ENCODE measurements around the gene ZBTB46. TPM values are rescaled to one million over a fixed set of nuclear protein-coding genes. Genes with fewer than 3 reads are reported as not detected.
A peak's percentile ranks its signal among the peaks of the same experiment; 100 is the strongest.
"Not testable (repeated sequence)": the region's sequence is repeated elsewhere in the genome, so short reads cannot be mapped to it uniquely, and the experiment has no call there.

ZBTB46 gene
- total RNA-seq, 1 donor from 2014 or later, result 52.2 TPM

DNA sequence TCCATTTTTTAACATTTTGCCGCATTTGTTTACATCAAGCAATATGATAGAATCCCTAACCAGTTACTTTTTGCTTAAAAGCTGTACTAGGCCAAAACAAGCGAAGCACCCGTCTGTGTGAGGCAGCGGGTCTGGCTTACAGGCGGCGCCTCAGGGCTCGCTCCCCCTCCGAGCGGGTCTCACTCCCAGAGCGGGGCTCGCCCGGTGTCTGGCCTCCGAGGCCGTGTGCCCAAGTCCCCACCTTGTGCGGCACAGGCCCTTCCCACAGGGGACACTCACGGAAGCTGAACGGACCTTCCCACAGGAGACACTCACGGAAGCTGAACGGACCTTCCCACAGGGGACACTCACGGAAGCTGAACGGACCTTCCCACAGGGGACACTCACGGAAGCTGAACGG lies 23.4 kb downstream of the ZBTB46 start:
- Histone ChIP-seq H3K9ac (ENCODE audit: low read depth in 1 of 3, low read length in 3 of 3) (no peak overlapping the region), H3K4me3 (ENCODE audit: low read length in 3 of 3) (no peak overlapping the region), H3K36me3 (ENCODE audit: control insufficient read depth in 3 of 3, insufficient read depth in 3 of 3, low read length in 3 of 3) (no peaks in the 10 kb centered on the region), H3K9me3 (ENCODE audit: control insufficient read depth in 3 of 3, low read length in 3 of 3) (no peaks in the 10 kb centered on the region), H3K27me3 (ENCODE audit: control insufficient read depth in 3 of 3, insufficient read depth in 3 of 3, low read length in 3 of 3) (no peaks in the 10 kb centered on the region), H3K4me1 (ENCODE audit: control insufficient read depth in 3 of 3, insufficient read depth in 3 of 3, low read length in 3 of 3) (peaks cover 0 to 2% (median 0%) of the 10 kb centered on the region in 3 donors), H3K27ac (ENCODE audit: low read depth, low read length) (no peak overlapping the region)

DNA sequence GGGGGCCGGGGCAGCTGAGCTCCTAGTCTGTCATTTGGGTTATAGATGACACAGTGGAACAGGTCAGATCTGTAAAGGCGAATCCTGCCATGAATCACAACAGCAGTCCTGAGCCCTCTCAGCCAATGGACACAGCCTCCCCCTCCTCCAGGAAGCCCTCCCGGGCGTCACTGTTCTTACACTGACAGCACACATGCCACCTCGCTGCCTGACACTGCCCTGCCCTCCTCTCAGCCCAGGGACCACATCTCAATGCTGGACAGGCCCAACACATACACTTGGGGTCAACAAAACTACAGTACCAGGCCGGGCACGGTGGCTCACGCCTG lies 26.8 kb downstream of the ZBTB46 start:
- H3K9me3 ChIP-seq (ENCODE audit: control insufficient read depth in 3 of 3, low read length in 3 of 3), result no peaks in the 10 kb centered on the region
- H3K4me1 ChIP-seq (ENCODE audit: control insufficient read depth in 3 of 3, insufficient read depth in 3 of 3, low read length in 3 of 3), result no peaks in the 10 kb centered on the region
- H3K36me3 ChIP-seq (ENCODE audit: control insufficient read depth in 3 of 3, insufficient read depth in 3 of 3, low read length in 3 of 3), result no peaks in the 10 kb centered on the region
- H3K27ac ChIP-seq (ENCODE audit: low read depth, low read length), result no peak overlapping the region
- no peak overlapping the region for H3K9ac ChIP-seq (ENCODE audit: low read depth in 1 of 3, low read length in 3 of 3)
- H3K4me3 ChIP-seq (ENCODE audit: low read length in 3 of 3), result no peak overlapping the region
- no peaks in the 10 kb centered on the region for H3K27me3 ChIP-seq (ENCODE audit: control insufficient read depth in 3 of 3, insufficient read depth in 3 of 3, low read length in 3 of 3)

DNA sequence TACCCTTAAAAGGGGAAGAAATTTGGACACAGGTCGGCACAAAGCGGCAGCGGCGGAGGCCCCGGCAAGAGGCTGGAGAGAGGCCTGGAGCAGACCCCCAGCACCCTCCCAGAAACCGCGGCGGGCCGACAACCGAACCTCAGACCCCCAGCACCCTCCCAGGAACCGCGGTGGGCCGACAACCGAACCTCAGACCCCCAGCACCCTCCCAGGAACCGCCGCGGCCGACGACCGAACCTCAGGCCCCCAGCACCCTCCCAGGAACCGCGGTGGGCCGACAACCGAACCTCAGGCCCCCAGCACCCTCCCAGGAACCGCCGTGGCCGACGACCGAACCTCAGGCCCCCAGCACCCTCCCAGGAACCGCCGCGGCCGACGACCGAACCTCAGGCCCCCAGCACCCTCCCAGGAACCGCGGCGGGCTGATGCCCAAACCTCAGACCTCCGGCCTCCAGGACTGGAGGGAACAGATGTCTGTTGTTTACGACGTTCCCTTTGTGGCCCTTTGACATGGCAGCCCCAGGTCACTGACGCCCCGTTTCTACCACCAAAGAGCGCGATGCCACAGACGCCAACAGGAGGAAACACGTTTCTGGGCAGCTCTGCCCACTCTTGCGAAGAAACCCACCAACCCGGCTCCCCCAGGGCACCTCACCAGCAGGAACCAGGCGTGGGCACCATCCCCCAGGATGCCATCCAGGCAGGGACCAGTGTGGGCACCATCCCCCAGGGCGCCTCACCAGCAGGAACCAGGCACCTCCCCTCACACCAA lies 28.4 kb downstream of the ZBTB46 start:
- H3K27ac ChIP-seq (ENCODE audit: low read depth, low read length), result no peak overlapping the region
- no peaks in the 10 kb centered on the region for H3K27me3 ChIP-seq (ENCODE audit: control insufficient read depth in 3 of 3, insufficient read depth in 3 of 3, low read length in 3 of 3)
- H3K9ac ChIP-seq (ENCODE audit: low read depth in 1 of 3, low read length in 3 of 3), result no peak overlapping the region
- no peaks in the 10 kb centered on the region for H3K4me1 ChIP-seq (ENCODE audit: control insufficient read depth in 3 of 3, insufficient read depth in 3 of 3, low read length in 3 of 3)
- H3K36me3 ChIP-seq (ENCODE audit: control insufficient read depth in 3 of 3, insufficient read depth in 3 of 3, low read length in 3 of 3), result no peaks in the 10 kb centered on the region
- no peaks in the 10 kb centered on the region for H3K9me3 ChIP-seq (ENCODE audit: control insufficient read depth in 3 of 3, low read length in 3 of 3)
- H3K4me3 ChIP-seq (ENCODE audit: low read length in 3 of 3), result no peak overlapping the region

DNA sequence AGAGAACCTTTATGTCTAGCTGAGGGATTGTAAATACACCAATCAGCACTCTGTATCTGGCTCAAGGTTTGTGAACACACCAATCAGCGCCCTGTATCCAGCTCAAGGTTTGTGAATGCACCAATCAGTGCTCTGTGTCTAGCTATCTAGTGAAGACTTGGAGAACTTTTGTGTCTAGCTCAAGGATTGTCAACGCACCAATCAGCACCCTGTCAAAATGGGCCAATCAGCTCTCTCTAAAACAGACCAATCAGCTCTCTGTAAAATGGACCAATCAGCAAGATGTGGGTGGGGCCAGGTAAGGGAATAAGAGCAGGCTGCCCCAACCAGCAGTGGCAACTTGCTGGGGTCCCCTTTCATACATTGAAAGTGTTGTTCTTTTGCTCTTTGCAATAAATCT lies 29.9 kb downstream of the ZBTB46 start:
- H3K27ac ChIP-seq (ENCODE audit: low read depth, low read length); H3K4me3 ChIP-seq (ENCODE audit: low read length in 3 of 3); H3K4me1 ChIP-seq (ENCODE audit: control insufficient read depth in 3 of 3, insufficient read depth in 3 of 3, low read length in 3 of 3); H3K27me3 ChIP-seq (ENCODE audit: control insufficient read depth in 3 of 3, insufficient read depth in 3 of 3, low read length in 3 of 3); H3K36me3 ChIP-seq (ENCODE audit: control insufficient read depth in 3 of 3, insufficient read depth in 3 of 3, low read length in 3 of 3); H3K9ac ChIP-seq (ENCODE audit: low read depth in 1 of 3, low read length in 3 of 3); H3K9me3 ChIP-seq (ENCODE audit: control insufficient read depth in 3 of 3, low read length in 3 of 3): not testable (repeated sequence)

DNA sequence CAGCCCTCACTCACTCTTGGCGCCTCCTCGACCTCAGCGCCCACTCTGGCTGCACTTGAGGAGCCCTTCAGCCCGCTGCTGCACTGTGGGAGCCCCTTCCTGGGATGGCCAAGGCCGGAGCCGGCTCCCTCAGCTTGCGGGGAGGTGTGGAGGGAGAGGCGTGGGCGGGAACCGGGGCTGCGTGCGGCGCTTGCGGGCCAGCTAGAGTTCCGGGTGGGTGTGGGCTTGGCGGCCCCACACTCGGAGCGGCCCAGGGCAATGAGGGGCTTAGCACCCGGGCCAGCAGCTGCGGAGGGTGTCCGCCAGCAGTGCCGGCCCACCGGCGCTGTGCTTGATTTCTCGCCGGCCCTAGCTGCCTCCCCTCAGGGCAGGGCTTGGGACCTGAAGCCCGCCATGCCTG lies 30.7 kb downstream of the ZBTB46 start:
- not testable (repeated sequence) for H3K9me3 ChIP-seq (ENCODE audit: control insufficient read depth in 3 of 3, low read length in 3 of 3); H3K27ac ChIP-seq (ENCODE audit: low read depth, low read length); H3K4me3 ChIP-seq (ENCODE audit: low read length in 3 of 3); H3K27me3 ChIP-seq (ENCODE audit: control insufficient read depth in 3 of 3, insufficient read depth in 3 of 3, low read length in 3 of 3); H3K9ac ChIP-seq (ENCODE audit: low read depth in 1 of 3, low read length in 3 of 3); H3K36me3 ChIP-seq (ENCODE audit: control insufficient read depth in 3 of 3, insufficient read depth in 3 of 3, low read length in 3 of 3); H3K4me1 ChIP-seq (ENCODE audit: control insufficient read depth in 3 of 3, insufficient read depth in 3 of 3, low read length in 3 of 3)

DNA sequence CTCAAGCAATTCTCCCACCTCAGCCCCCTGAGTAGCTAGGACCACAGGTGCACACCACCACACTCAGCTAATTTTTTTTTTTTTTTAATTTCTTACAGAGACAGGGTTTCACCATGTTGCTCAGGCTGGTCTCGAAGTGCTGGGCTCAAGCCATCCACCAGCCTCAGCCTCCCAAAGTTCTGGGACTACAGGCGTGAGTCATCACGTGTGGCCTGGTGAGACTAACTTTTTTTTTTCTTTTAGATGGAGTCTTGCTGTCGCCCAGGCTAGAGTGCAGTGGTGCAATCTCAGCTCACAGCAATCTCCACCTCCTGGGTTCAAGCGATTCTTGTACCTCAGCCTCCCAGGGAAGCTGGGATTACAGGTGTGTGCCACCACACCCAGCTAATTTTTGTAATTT lies 31.9 kb downstream of the ZBTB46 start:
- not testable (repeated sequence) for H3K4me1 ChIP-seq (ENCODE audit: control insufficient read depth in 3 of 3, insufficient read depth in 3 of 3, low read length in 3 of 3); H3K9me3 ChIP-seq (ENCODE audit: control insufficient read depth in 3 of 3, low read length in 3 of 3); H3K27ac ChIP-seq (ENCODE audit: low read depth, low read length); H3K36me3 ChIP-seq (ENCODE audit: control insufficient read depth in 3 of 3, insufficient read depth in 3 of 3, low read length in 3 of 3); H3K27me3 ChIP-seq (ENCODE audit: control insufficient read depth in 3 of 3, insufficient read depth in 3 of 3, low read length in 3 of 3); H3K9ac ChIP-seq (ENCODE audit: low read depth in 1 of 3, low read length in 3 of 3); H3K4me3 ChIP-seq (ENCODE audit: low read length in 3 of 3)

DNA sequence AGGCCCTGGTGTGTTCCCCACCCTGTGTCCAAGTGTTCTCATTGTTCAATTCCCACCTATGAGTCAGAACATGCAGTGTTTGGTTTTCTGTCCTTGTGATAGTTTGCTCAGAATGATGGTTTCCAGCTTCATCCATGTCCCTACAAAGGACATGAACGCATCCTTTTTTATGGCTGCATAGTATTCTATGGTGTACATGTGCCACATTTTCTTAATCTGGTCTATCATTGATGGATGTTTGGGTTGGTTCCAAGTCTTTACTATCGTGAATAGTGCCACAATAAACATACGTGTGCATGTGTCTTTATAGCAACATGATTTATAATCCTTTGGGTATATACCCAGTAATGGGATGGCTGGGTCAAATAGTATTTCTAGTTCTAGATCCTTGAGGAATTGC lies 33.9 kb downstream of the ZBTB46 start:
- H3K27ac ChIP-seq (ENCODE audit: low read depth, low read length); H3K27me3 ChIP-seq (ENCODE audit: control insufficient read depth in 3 of 3, insufficient read depth in 3 of 3, low read length in 3 of 3); H3K36me3 ChIP-seq (ENCODE audit: control insufficient read depth in 3 of 3, insufficient read depth in 3 of 3, low read length in 3 of 3); H3K9ac ChIP-seq (ENCODE audit: low read depth in 1 of 3, low read length in 3 of 3); H3K9me3 ChIP-seq (ENCODE audit: control insufficient read depth in 3 of 3, low read length in 3 of 3); H3K4me1 ChIP-seq (ENCODE audit: control insufficient read depth in 3 of 3, insufficient read depth in 3 of 3, low read length in 3 of 3); H3K4me3 ChIP-seq (ENCODE audit: low read length in 3 of 3): not testable (repeated sequence)

DNA sequence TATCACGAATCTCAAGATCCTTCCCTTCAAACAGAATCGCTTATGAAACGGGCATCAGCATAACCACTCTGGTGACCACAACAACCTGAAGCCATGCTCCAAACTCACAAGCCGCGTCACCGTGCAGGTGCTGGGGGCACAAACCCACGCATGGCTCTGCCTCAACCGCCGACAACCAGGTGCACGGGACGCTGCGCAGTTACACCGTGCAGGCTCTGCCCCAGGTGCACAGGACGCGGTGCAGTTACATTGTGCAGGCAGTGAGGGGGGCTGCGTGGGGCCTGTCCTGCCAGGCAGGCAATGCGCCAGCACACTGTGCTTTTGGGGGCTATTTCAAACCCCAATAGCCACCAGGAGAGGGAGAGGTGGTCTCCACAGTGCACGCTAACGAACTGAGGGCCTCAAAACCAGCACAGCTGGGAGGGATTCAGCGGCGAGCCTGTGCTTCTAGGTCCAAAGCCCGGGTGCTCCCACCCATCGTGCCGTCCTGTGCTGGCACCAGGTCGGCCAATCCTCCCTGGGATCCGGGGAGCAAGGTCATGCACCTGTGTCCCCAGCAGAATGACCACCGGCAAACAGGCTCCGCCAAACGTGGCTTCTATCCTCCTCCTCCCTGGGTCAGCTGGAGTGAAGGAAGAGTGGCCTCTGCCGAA lies 35.8 kb downstream of the ZBTB46 start:
- Histone ChIP-seq H3K4me1 (ENCODE audit: control insufficient read depth in 3 of 3, insufficient read depth in 3 of 3, low read length in 3 of 3) (peaks cover 0 to 2% (median 0%) of the 10 kb centered on the region in 3 donors), H3K27ac (ENCODE audit: low read depth, low read length) (no peak overlapping the region), H3K9ac (ENCODE audit: low read depth in 1 of 3, low read length in 3 of 3) (no peak overlapping the region), H3K9me3 (ENCODE audit: control insufficient read depth in 3 of 3, low read length in 3 of 3) (no peaks in the 10 kb centered on the region), H3K4me3 (ENCODE audit: low read length in 3 of 3) (no peak overlapping the region), H3K36me3 (ENCODE audit: control insufficient read depth in 3 of 3, insufficient read depth in 3 of 3, low read length in 3 of 3) (peaks cover 0 to 2% (median 2%) of the 10 kb centered on the region in 3 donors), H3K27me3 (ENCODE audit: control insufficient read depth in 3 of 3, insufficient read depth in 3 of 3, low read length in 3 of 3) (no peaks in the 10 kb centered on the region)

DNA sequence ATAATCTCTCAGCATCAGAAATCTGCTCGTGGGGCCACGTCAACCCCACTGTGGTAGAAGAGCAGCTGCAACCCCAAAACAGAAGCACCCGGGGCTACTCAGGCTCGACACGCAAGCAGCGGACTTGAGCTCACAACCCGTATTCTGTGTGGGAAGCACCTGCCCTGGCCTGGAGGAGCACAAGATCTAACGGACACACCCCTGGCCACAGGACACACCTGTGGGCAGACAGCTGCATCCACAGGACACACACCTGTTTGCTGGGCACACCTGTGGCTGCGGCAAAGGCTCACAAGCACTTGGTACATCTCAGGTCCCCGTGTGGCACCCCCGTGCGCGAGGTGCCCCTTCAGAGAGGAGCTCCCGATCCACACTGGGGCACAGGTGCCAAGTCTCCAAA lies 36.5 kb downstream of the ZBTB46 start:
- Histone ChIP-seq H3K4me3 (ENCODE audit: low read length in 3 of 3) (no peak overlapping the region), H3K36me3 (ENCODE audit: control insufficient read depth in 3 of 3, insufficient read depth in 3 of 3, low read length in 3 of 3) (peaks cover 0 to 9% (median 9%) of the 10 kb centered on the region in 3 donors), H3K27ac (ENCODE audit: low read depth, low read length) (no peak overlapping the region), H3K27me3 (ENCODE audit: control insufficient read depth in 3 of 3, insufficient read depth in 3 of 3, low read length in 3 of 3) (no peaks in the 10 kb centered on the region), H3K4me1 (ENCODE audit: control insufficient read depth in 3 of 3, insufficient read depth in 3 of 3, low read length in 3 of 3) (peaks cover 0 to 4% (median 0%) of the 10 kb centered on the region in 3 donors), H3K9me3 (ENCODE audit: control insufficient read depth in 3 of 3, low read length in 3 of 3) (no peaks in the 10 kb centered on the region), H3K9ac (ENCODE audit: low read depth in 1 of 3, low read length in 3 of 3) (no peak overlapping the region)

DNA sequence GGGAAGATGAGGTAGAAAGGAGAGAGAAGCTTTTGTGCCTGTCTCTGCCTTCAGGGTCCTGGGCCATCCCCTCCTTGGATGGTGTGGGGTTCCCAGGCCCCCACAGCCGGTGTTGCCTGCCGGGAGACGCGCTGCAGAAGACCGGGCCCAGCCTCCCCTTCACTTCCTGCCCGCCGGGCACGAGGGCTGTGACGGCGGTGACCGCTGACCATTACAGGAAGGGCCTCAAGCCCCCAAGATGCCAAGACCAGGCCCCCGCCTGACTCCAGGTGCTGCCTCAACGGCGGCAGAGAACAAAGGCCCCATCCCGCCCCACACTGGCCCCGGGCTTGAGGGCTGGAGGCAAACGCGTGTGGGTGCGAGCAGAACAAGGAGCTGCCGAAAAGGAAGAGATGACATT lies 38.2 kb downstream of the ZBTB46 start:
- Histone ChIP-seq H3K27ac (ENCODE audit: low read depth, low read length) (peak overlapping the region; percentile 25), H3K4me3 (ENCODE audit: low read length in 3 of 3) (no peak overlapping the region), H3K27me3 (ENCODE audit: control insufficient read depth in 3 of 3, insufficient read depth in 3 of 3, low read length in 3 of 3) (no peaks in the 10 kb centered on the region), H3K4me1 (ENCODE audit: control insufficient read depth in 3 of 3, insufficient read depth in 3 of 3, low read length in 3 of 3) (peaks cover 0 to 7% (median 0%) of the 10 kb centered on the region in 3 donors), H3K9me3 (ENCODE audit: control insufficient read depth in 3 of 3, low read length in 3 of 3) (no peaks in the 10 kb centered on the region), H3K9ac (ENCODE audit: low read depth in 1 of 3, low read length in 3 of 3) (no peak overlapping the region), H3K36me3 (ENCODE audit: control insufficient read depth in 3 of 3, insufficient read depth in 3 of 3, low read length in 3 of 3) (peaks cover 0 to 15% (median 12%) of the 10 kb centered on the region in 3 donors)
